Cerebellar nuclear complex (tissue), 1 donor: ENCODE data around the gene FBXW5.

Experiments
- DNase-seq, 2 experiments: peaks; one replicate each; lab custom pipeline; 2025; lab: John Stamatoyannopoulos, UW

The FBXW5 gene

DNA sequence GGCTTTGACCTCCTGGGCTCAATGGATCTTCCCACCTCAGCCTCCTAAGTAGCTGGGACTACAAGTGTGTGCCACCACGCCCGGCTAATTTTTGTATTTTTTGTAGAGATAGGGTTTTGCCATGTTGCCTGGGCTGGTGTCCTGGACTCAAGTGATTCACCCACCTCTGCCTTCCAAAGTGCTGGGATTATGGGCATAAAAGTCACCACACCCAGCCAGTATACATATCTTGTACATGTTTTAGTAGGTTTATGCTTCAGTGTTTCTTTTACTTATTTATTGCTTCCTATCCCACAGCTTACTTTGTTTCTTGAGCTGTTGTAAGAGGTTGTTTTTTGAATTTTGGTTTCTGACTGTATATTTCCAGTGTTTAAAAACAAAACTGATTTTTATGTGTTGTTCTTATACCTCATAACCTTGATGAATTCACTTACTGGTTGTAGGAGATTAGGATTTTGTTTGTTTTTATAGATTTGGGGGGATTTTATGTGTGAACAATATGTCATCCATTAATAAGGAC is 12.9 kb downstream of the FBXW5 start:
- no peak for DNase-seq

DNA sequence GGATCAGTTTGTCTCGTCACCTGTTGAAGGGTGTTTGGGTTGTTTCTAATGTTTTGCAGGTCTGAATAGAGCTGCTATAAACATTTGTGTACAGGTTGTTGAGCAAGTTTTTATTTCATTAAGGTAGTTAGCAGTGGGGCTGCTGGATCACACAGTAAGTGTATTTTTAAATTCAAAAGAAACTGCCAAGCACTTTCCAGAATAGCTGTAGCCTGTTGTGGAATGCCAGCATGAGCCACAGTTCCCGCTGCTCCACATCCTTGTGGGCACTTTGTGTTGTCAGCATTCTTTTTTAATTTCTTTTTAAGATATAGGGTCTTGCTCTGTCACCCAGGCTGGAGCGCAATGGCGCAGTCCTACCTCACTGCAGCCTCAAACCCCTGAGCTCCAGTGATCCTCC is 14.5 kb downstream of the FBXW5 start:
- no peak for DNase-seq

DNA sequence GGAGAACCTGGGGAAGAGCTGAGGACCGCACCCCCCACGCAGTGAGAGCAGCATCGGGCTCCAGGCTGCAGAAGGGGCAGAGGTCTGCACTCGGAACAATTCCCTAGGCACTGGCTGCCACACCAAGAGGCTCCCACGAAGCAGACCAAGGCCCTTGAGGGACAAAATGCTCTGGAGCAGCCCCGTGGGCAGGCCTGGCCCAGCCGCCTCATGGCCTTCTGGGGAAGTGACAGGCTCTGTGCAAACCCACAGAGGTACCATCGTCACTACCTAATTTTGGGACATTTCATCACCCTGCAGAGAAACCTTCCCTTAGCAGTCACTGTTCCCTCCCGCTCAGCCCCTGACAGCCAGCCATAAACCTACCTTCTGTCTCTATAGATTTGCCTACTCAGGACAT is 15.9 kb downstream of the FBXW5 start:
- no peak for DNase-seq

DNA sequence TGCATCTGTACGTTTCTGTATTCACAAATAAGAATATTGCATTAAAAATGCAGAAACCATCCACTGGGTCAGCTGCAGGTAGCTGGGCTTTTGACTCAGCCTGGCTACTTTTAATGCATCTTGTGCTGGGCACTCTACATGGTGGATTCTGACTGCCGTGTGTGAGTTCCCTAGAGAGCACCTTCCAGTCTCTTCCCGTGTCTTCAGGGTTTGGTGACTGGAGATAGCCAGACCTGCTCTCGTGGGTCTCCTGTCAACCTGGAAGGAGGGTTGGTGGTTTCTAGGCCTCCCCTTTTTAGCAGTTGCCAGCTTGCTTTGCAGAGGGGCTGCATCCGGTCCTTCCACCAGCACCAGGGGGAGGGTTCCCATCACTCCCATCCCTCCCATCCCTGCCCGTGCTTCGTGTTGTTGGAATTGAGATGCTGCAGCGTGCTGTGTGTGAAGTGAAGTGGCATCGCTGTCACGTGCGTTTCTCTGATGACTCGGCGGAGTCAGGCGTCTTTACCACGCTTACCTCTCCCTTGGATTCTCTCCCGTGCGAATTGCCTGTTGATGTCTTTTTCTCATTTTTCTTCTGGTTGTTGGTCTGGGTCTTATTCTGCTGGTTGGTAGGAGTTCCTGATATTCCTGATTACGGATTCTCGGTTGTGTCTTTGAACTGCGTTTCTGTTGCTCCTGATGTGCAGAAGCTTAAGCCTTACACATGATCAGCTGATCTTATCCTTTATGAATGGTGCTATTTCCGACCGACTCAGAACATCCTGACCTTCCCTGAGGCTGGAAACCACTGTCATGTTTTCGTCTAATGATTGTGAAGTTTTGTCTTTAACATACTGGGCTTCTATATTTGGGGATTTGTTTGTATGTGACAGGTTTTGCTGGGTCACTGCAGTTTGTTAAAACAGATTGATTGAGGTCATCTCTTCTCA is 16.9 kb downstream of the FBXW5 start:
- DNase-seq: no peak

DNA sequence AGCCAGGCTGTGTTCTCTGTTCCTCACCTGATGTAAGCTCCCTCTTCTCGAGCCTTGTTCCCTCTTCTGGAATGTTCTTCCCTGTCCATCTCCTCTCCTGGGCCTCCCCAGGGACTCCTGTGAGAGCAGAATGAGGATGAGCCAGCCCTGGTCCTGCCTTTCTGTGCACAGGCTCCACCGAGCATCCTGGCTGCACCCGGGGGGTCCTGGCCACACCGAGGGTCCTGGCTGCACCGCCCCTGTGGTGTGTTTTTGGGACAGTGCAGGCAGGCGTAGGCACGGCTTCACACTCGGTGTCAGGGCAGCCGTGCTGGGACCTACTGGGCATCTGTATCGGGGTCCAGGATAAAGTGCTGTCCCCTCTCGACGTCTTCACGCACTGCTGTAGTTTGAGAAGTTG is 17.8 kb downstream of the FBXW5 start:
- DNase-seq: no peak

DNA sequence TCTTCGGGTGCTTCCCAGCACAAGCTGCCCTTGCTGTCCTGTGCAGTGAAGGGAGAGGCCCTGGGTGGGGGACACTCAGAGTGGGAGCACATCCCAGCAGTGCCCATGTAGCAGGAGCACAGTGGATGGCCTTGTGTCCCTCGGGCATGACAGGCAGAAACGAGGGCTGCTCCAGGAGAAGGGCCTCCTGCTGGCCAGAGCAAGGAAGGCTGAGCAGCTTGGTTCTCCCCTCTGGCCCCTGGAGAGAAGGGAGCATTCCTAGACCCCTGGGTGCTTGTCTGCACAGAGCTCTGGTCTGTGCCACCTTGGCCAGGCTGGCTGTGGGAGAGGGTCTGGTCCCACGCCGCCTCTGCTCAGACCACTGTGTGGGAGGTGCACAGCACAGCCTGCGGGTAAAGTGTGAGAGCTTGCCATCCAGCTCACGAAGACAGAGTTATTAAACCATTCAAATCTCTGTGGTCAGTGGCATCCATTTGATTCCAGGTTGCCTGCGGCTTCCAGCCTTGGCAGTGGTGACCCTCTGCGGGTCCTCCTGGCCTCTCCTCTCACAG is 18.3 kb downstream of the FBXW5 start:
- no peak for DNase-seq

DNA sequence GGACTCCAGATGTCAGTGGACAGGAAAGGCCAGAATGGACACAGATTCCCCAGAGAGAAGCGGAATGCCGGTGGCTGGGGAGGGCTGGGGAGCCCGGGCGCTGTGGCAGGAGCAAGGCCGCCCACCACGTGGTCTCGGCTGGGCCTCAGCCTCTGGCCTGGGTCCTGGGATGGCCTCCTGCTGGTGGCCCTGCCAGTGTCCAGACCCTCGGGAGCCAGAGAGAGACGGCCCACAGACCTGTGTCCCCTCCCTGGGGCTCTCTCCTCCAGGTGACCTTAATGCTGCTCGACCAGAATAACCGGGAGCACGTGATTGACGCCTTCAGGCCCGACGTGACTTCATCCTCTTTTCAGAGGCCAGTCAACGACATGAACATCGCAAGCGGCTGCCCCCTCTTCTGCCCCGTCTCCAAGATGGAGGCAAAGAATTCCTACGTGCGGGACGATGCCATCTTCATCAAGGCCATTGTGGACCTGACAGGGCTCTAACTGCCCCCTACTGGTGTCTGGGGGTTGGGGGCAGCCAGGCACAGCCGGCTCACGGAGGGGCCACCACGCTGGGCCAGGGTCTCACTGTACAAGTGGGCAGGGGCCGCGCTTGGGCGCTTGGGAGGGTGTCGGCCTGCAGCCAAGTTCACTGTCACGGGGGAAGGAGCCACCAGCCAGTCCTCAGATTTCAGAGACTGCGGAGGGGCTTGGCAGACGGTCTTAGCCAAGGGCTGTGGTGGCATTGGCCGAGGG is 19.0 kb downstream of the FBXW5 start:
- no peak for DNase-seq

DNA sequence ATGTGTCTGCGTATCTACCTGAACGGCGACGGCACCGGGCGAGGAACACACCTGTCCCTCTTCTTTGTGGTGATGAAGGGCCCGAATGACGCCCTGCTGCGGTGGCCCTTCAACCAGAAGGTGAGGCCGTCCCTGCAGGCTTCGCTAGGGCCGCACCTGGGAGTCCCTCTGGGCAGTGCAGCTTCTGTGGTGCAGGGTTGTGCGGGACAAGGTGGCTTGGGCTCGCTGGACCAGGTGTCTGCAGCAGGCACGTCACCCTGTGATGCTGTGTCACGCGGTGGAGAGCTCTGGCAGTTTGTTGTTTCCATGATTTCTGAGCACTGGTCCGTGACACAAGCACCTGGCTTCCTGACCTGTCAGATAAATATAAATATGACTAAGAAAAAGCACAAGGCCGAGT is 20.7 kb downstream of the FBXW5 start:
- no peak for DNase-seq

DNA sequence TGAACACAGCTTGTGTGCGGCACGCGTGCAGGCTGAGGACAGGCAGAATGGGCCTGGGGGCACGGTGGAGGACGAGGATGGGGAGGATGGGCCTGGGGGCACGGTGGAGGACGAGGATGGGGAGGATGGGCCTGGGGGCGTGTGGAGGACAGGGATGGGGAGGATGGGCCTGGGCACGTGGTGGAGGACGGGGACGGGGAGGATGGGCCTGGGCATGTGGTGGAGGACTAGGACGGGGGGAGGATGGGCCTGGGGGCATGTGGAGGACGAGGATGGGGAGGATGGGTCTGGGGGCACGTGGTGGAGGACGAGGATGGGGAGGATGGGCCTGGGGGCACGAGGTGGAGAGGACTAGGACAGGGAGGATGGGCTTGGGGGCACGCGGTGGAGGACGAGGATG is 22.0 kb downstream of the FBXW5 start:
- no peak for DNase-seq

DNA sequence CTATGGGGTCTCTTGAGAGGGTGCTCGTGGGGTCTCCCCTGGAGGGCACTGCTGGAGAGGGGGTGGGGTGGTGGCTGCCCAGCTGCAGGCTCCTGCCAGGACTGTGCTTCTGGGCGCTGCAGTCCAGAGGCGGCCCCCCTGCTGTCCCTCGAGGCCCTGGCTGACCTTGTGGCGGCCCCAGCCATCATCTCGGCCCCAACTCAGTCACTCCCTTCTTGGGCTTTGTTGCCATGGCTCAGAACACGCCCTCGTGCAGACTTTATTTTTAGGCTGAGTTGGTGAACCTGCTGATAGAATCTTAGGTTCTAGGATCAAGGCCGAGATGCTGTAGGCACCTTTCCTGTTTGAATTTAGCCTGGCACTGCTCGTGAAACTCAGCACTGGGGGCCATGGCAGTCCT is 22.8 kb downstream of the FBXW5 start:
- no peak for DNase-seq

DNA sequence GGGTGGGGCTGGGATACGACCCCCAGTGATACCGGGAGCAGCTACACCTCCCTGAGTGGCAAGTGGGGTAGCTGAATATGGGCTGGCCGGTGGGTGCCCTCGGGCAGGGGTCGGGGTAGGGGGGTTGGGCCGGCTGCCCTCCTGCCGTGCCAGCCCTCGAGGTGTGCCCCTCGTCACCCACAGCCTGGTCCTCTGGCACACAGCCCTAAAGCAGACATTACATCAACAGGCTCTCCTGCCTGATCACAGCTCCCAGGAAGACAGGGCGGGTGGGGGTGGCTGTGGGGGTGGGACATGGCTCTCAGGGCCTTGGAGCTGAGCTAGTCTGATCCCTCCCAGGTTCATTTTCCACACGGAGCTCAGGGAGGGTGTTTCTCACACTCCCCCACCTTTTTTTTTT is 23.2 kb downstream of the FBXW5 start:
- no peak for DNase-seq

DNA sequence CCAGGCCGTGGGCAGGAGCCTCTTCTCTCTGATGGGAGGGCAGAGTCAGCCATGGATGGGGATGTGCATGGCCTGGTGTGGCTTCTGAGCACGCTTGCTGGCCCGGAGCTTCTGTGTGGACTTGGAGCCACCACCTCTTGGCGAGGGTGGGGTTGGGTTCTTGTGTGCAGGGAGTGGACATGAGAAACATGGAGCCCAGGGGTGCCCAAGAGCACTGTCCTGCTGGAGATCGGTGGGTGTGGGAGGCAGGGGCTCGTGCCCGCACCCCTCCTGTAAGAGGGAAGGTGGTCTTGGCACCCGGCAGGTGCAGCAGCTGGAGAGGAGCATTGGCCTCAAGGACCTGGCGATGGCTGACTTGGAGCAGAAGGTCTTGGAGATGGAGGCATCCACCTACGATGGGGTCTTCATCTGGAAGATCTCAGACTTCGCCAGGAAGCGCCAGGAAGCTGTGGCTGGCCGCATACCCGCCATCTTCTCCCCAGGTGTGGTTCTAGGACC is 23.8 kb downstream of the FBXW5 start:
- DNase-seq: no peak

DNA sequence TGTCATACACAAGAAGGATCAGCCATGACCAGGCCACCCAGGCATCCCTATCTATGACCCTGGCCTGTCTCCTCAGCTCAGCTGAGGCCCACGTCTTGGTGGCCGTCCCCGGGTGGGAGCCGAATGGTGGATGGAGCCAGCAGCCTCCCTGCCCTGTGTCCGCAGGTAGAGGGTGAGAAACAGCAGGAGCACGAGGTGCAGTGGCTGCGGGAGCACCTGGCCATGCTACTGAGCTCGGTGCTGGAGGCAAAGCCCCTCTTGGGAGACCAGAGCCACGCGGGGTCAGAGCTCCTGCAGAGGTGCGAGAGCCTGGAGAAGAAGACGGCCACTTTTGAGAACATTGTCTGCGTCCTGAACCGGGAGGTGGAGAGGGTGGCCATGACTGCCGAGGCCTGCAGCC is 24.5 kb downstream of the FBXW5 start:
- no peak for DNase-seq

DNA sequence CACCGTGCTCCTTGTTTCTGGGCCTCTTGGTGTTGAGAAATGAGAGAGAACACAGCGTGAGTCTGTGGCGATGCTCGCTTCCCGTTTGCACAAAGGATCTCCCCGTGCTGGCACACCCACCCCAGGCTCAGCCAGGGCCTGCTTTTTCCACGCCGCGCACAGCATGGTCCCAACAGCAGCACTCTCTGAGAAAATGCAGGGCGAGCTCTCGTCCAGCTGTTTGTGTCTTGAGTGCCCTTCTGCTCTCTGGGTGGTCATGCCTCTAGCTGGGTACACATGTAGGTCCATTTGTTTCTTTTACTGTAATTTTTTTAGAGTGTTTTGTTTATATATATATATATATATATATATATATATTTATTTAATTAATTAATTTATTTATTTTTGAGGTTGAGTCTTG is 26.6 kb downstream of the FBXW5 start:
- DNase-seq: no peak

DNA sequence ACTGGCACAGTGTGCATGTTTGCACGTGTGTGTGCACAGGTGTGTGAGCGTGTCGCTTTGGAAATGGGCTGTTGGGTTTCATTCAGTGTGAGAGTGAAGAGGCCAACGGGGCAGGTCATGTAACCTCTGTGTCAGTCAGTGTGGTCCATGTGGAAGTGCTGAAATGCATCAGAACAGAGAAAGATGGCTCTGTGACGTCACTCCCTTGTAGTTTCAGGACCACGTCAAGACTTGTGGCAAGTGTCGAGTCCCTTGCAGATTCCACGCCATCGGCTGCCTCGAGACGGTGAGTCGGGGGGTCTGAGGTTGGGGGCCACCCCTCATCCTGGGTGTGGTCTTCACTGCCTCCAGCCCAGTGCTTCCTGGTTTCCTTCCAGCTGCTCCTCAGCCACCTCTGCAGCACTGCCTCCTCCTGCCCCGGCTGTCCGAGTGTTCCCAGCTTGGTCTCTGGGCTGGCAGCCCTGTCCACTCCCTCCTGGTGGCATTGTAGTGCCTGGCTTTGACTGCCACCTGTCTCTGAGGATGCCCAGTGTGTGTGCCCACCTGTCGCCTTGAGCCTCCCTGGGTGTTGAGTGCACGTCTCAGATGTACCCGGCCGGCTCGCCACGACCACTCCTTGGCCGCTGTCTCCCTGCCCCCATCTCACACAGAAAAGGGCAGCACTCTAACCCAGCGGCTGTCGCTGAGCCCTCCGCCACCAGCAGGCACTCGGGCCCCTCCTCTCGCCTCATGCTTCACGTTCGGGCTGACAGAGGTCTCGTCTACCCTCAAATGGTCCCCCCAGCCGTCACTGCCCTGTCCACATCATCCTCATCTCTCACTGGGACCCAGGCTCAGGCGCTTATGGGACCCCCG is 28.0 kb downstream of the FBXW5 start:
- DNase-seq: no peak

DNA sequence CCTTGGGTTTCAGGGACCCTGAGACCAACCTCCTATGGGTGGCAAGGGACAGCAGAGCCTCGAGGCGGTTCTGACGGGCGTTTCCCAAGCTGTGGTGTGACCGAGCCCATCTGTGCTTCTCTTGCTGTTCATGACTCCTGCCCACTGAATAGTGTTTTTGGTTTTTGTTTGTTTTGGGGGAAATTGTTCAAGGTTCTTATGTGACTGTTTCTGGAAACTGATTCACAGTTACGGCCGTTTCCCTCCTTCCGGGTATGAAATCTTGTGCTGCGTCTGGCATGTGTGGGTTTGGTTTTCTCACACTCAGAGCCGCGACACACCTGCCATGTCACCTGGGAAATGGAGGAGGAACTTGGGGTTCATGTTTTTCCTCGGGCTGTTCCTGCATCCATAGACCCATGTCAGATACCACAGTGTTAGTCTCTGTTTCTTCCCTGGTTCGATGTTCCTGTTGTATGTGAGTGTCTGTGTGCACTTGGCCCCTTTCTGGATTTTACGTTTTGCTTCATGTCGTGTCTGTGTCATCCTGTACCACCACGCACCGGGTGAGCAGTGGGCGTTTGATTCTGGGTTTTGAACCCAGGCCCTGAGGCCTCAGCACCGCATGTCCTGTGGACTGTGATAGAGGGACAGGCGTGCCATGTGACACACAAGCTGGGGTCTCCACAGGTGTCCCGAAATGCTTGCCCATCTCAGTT is 28.8 kb downstream of the FBXW5 start:
- DNase-seq: no peak

DNA sequence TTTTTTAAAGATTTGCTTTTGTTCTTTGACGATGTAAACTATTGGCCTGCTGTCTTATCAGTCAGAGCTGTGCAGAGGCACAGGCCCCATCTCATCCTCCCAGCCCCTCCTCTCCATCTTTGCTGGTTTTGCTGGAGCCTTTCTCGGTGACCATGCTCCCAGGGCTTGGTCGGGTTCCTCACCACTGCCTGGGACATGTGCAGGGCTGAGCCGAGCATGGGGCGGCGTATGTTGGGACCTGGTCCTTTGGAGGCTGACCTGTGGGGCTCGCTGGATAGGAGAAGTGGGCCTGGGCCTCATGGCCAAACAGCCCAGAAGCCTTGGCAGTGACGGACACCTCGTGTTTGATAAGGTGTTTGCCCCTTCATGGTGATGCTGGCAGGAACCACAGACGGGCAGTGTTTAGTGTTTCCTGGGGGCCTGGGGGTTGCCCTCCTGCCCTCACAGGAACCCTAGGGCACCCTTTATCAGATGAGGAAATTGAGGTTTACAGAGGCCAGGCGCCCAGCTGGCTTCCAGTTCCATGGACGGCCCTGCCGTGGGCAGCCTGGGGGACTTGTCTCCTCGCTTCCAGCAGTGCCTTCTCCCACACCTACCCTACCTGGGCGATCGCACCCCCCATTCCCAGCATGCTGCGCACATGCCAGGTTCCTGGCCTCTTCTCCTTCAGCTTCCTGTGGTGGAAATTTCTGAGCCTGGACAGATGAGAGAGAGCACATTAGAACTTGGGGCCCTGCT is 30.7 kb downstream of the FBXW5 start:
- DNase-seq: no peak

DNA sequence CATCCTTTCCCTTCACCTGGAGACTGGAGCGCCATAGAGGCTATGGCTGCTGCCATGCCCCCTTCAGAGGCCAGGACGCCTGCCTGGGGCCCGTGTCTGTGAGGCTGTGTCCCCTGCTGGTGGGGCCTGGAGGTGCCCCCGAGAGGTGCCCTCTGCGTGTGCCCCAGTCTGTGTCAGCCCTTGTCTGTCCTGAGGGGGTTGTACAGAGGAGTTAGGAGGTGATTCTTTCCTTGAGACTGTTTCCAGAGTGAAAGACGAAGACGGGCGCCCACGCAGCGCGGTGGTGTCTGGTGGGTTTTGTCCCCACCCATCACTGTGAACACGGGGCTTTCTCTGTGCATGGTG is 33.7 kb downstream of the FBXW5 start:
- DNase-seq: no peak

DNA sequence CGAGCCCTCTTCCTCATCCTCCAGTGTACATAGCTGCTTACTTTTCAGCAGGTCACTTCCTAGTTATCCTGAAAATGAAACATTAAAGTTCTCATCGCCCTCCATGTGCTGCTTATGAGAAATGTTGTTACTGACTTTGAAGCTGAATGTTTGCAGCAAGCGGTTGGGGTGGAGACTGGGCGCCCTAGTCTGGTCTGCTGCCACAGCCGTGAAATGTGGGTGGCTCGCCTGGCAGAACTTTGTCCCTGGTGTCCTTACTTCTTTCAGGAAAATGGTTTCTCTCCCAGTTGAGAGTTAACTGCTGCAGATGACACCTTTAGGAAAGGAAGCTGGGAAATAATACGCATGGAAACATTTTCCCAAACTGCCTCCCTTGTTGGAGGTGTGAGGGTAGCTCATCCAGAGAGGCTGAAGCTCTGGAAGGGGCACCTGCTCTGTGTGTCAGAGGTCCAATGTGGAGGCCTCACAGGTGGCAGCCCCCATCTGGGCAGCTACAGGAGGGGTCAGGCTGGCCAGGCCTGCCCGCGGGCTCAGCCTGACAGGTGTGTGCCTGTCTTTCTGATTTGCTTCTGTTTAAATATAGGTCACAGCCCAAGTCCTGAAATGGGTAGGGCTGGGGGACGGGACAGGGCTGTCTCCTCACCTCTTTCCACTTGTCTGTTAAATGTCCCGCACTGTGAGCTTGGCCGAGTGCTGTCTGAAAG is 34.2 kb downstream of the FBXW5 start:
- DNase-seq: no peak
